ENCODE measurements around the gene FBXO41. TPM values are rescaled to one million over a fixed set of nuclear protein-coding genes. Genes with fewer than 3 reads are reported as not detected.

Gene FBXO41
- total RNA-seq, 4 donors from 2014 or later = 1.1 to 8.2 (median 5.7) TPM

GRCh38 chr2:73282924-73283544, 1.2 kb downstream of the FBXO41 start:
- H3K36me3 ChIP-seq = no peaks in the 10 kb centered on the region
- no peaks in the 10 kb centered on the region for H3K9me3 ChIP-seq
- H3K27ac ChIP-seq = no peak overlapping the region
- no peak overlapping the region for H3K4me3 ChIP-seq
- H3K27me3 ChIP-seq = peaks cover 36% of the 10 kb centered on the region
- H3K4me1 ChIP-seq = peaks cover 21% of the 10 kb centered on the region
- TF ChIP-seq POLR2A (IDR thresholded peaks at IDR 0.05) (no peak), POLR2AphosphoS5 (IDR thresholded peaks at IDR 0.05) (no peak), CTCF (IDR thresholded peaks at IDR 0.05) (no peak), EP300 (IDR thresholded peaks at IDR 0.05) (no peak)
- WGBS = 52% methylated on average over 5 of the region's 5 CpGs
- no peak for DNase-seq (ENCODE audit: low spot score in 2 of 2)

GRCh38 chr2:73281244-73281643, 3.0 kb downstream of the FBXO41 start:
- H3K27ac ChIP-seq = no peak overlapping the region
- DNase-seq (ENCODE audit: low spot score in 2 of 2) = no peak
- H3K27me3 ChIP-seq = peaks cover 23% of the 10 kb centered on the region
- H3K36me3 ChIP-seq = no peaks in the 10 kb centered on the region
- no peaks in the 10 kb centered on the region for H3K9me3 ChIP-seq
- peaks cover 21% of the 10 kb centered on the region for H3K4me1 ChIP-seq
- no peak overlapping the region for H3K4me3 ChIP-seq
- TF ChIP-seq EP300 (IDR thresholded peaks at IDR 0.05) = no peak
- no peak for TF ChIP-seq POLR2A (IDR thresholded peaks at IDR 0.05)
- TF ChIP-seq POLR2AphosphoS5 (IDR thresholded peaks at IDR 0.05) = no peak
- TF ChIP-seq CTCF (IDR thresholded peaks at IDR 0.05) = no peak

GRCh38 chr2:73279852-73280251, 4.4 kb downstream of the FBXO41 start:
- Histone ChIP-seq H3K4me1 (peaks cover 16% of the 10 kb centered on the region), H3K27ac (no peak overlapping the region), H3K9me3 (no peaks in the 10 kb centered on the region), H3K4me3 (no peak overlapping the region), H3K36me3 (no peaks in the 10 kb centered on the region), H3K27me3 (peaks cover 9% of the 10 kb centered on the region)
- 80% methylated on average over 9 of the region's 9 CpGs for WGBS
- no peak for DNase-seq (ENCODE audit: low spot score in 2 of 2)
- no peak for TF ChIP-seq POLR2A (IDR thresholded peaks at IDR 0.05)
- TF ChIP-seq EP300 (IDR thresholded peaks at IDR 0.05) = no peak
- TF ChIP-seq CTCF (IDR thresholded peaks at IDR 0.05) = no peak
- TF ChIP-seq POLR2AphosphoS5 (IDR thresholded peaks at IDR 0.05) = no peak

GRCh38 chr2:73272270-73272669, 12.0 kb downstream of the FBXO41 start:
- Histone ChIP-seq H3K27ac (no peak overlapping the region), H3K27me3 (peaks cover 16% of the 10 kb centered on the region), H3K4me3 (no peak overlapping the region), H3K36me3 (no peaks in the 10 kb centered on the region), H3K9me3 (no peaks in the 10 kb centered on the region), H3K4me1 (peaks cover 15% of the 10 kb centered on the region)
- no peak for TF ChIP-seq POLR2A (IDR thresholded peaks at IDR 0.05)
- no peak for TF ChIP-seq CTCF (IDR thresholded peaks at IDR 0.05)
- TF ChIP-seq POLR2AphosphoS5 (IDR thresholded peaks at IDR 0.05) = no peak
- no peak for TF ChIP-seq EP300 (IDR thresholded peaks at IDR 0.05)
- 92% methylated on average over 1 of the region's 1 CpG for WGBS
- no peak for DNase-seq (ENCODE audit: low spot score in 2 of 2)

- Histone ChIP-seq H3K4me3 (peak overlapping the region; percentile 49), H3K27me3 (peaks cover 27% of the 10 kb centered on the region), H3K27ac (no peak overlapping the region), H3K4me1 (peaks cover 15% of the 10 kb centered on the region), H3K36me3 (no peaks in the 10 kb centered on the region), H3K9me3 (no peaks in the 10 kb centered on the region)
- WGBS = 36% methylated on average over 9 of the region's 22 CpGs
- no peak for DNase-seq (ENCODE audit: low spot score in 2 of 2)
- no peak for TF ChIP-seq POLR2A (IDR thresholded peaks at IDR 0.05)
- TF ChIP-seq CTCF (IDR thresholded peaks at IDR 0.05) = no peak
- TF ChIP-seq EP300 (IDR thresholded peaks at IDR 0.05) = no peak
- TF ChIP-seq POLR2AphosphoS5 (IDR thresholded peaks at IDR 0.05) = no peak
Measured at GRCh38 chr2:73269686-73270465, 14.4 kb downstream of the FBXO41 start.

Measured in suprapubic skin (tissue), 4 donors.